ENCODE measurements around the gene INAVA. TPM values are rescaled to one million over a fixed set of nuclear protein-coding genes. Genes with fewer than 3 reads are reported as not detected.
A peak's percentile ranks its signal among the peaks of the same experiment; 100 is the strongest.

Gene INAVA
- total and polyA plus RNA-seq, 10 of the 15 experiments (the other 5 are each of a cell fraction or from before 2014, with no cell fraction given): 3.6 to 15.4 (median 9.5) TPM

DNA sequence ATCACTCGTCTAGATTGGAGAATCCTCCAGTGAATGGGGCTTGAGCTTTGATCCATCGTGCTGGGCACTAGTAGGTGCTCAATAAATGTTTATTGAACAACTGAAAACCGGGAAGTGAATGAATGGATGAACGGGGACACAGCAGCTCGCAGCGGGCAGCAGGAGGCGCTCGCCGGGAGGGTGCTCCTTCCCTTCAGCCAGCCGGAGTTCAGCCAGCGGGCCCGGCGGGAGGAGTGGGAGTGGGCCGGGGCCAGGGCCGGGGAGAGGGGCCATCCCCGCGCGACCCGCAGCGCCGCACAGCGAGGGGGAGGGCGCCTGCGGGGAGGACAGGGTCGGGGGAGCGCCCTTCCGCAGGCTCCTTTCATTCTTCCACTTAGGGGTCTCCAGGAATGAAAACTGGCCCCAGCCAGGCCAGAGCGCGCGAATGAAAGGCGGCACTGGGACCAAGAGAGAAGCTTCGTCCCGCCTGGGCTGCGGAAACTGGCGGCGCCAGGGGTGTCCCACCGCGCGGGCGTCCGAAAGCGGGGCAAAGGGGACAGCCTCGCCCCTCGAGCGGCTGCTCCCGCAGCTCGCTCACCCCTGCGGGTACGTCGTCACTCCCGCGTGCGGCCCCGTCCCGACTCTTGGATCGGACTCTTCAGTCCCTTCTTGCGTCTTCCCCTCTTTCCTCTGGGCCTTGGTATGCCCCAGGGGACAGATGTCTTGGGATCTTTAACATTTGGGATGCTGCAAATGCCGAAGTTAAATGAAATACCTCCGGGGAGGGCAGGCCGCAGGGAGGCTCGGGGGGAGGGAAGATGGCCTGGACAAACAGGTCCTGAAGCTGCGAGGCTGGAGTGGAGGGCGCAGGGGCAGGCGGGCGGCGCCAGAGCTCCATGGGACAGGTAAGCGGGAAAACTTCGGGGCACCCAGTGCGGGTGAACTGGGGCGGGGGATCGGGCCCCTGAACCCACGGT lies 3.6 kb upstream of the INAVA start (continued):
- TF ChIP-seq, protein P1, sequence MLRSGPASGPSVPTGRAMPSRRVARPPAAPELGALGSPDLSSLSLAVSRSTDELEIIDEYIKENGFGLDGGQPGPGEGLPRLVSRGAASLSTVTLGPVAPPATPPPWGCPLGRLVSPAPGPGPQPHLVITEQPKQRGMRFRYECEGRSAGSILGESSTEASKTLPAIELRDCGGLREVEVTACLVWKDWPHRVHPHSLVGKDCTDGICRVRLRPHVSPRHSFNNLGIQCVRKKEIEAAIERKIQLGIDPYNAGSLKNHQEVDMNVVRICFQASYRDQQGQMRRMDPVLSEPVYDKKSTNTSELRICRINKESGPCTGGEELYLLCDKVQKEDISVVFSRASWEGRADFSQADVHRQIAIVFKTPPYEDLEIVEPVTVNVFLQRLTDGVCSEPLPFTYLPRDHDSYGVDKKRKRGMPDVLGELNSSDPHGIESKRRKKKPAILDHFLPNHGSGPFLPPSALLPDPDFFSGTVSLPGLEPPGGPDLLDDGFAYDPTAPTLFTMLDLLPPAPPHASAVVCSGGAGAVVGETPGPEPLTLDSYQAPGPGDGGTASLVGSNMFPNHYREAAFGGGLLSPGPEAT (IDR thresholded peaks at IDR 0.05; ENCODE audit: low read depth): peak; percentile 98
- TF ChIP-seq MEF2A (IDR thresholded peaks at IDR 0.05; ENCODE audit: insufficient read depth, low read depth, low read length) (no peak), SP1 (IDR thresholded peaks at IDR 0.05; ENCODE audit: low read depth, low read length) (no peak), SREBF1 (IDR thresholded peaks at IDR 0.05; ENCODE audit: low read length) (peak; percentile 88), SUZ12 (IDR thresholded peaks at IDR 0.05; ENCODE audit: unreplicated experiment) (no peak), ZZZ3 (IDR thresholded peaks at IDR 0.05; ENCODE audit: control insufficient read depth, insufficient read length, low read depth) (no peak), TARDBP (IDR thresholded peaks at IDR 0.05; ENCODE audit: borderline replicate concordance) (0 out of 2 replicates have a peak, but pooled peaks have one; percentile 40), NFYA (IDR thresholded peaks at IDR 0.05; ENCODE audit: borderline replicate concordance, low read depth, low read length) (no peak), GATAD2B (conservative IDR thresholded peaks at IDR 0.05; ENCODE audit: low read depth) (peak; percentile 80), SRF (IDR thresholded peaks at IDR 0.05; ENCODE audit: low read depth in 2 of 2, low read length in 2 of 2) (no peak), ESRRA (IDR thresholded peaks at IDR 0.05; ENCODE audit: low read length) (no peak), TCF7 (IDR thresholded peaks at IDR 0.05; ENCODE audit: borderline replicate concordance) (no peak), LARP7 (IDR thresholded peaks at IDR 0.05) (peak; percentile 53; the same call in 1 of the 2 replicates), NR2F1 (conservative IDR thresholded peaks at IDR 0.05) (peak; percentile 63; the same call in 1 of the 2 replicates), SMC3 (IDR thresholded peaks at IDR 0.05; ENCODE audit: borderline replicate concordance, low read length) (peak; percentile 28; the same call in 1 of the 2 replicates), MYB (IDR thresholded peaks at IDR 0.05; ENCODE audit: borderline replicate concordance, low read depth, low read length) (no peak), ATF7 (IDR thresholded peaks at IDR 0.05; ENCODE audit: low read depth) (peak; percentile 98), HDAC2 (IDR thresholded peaks at IDR 0.05) (no peak), BHLHE40 (IDR thresholded peaks at IDR 0.05; ENCODE audit: borderline replicate concordance in 1 of 2, low read depth in 2 of 2, low read length in 1 of 2) (peak; percentile 91 to 96), MTA3 (IDR thresholded peaks at IDR 0.05; ENCODE audit: borderline replicate concordance, low read length) (no peak), NR2C2 (IDR thresholded peaks at IDR 0.05; ENCODE audit: borderline replicate concordance, control insufficient read depth, insufficient read length, low read depth) (no peak), SPI1 (IDR thresholded peaks at IDR 0.05; ENCODE audit: borderline replicate concordance, insufficient read depth, low read depth, low read length) (no peak), CBFB (IDR thresholded peaks at IDR 0.05; ENCODE audit: low read depth) (no peak), ZNF274 (IDR thresholded peaks at IDR 0.05; ENCODE audit: insufficient read depth, insufficient read length) (no peak), BCL11A (IDR thresholded peaks at IDR 0.05; ENCODE audit: low read depth, low read length) (no peak), MXI1 (IDR thresholded peaks at IDR 0.05; ENCODE audit: low read depth, low read length) (peak; percentile 11; the same call in 1 of the 2 replicates)
- TF ChIP-seq, protein P2, sequence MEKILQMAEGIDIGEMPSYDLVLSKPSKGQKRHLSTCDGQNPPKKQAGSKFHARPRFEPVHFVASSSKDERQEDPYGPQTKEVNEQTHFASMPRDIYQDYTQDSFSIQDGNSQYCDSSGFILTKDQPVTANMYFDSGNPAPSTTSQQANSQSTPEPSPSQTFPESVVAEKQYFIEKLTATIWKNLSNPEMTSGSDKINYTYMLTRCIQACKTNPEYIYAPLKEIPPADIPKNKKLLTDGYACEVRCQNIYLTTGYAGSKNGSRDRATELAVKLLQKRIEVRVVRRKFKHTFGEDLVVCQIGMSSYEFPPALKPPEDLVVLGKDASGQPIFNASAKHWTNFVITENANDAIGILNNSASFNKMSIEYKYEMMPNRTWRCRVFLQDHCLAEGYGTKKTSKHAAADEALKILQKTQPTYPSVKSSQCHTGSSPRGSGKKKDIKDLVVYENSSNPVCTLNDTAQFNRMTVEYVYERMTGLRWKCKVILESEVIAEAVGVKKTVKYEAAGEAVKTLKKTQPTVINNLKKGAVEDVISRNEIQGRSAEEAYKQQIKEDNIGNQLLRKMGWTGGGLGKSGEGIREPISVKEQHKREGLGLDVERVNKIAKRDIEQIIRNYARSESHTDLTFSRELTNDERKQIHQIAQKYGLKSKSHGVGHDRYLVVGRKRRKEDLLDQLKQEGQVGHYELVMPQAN (conservative IDR thresholded peaks at IDR 0.05): peak; percentile 21; the same call in 1 of the 2 replicates
- TF ChIP-seq, protein P3, sequence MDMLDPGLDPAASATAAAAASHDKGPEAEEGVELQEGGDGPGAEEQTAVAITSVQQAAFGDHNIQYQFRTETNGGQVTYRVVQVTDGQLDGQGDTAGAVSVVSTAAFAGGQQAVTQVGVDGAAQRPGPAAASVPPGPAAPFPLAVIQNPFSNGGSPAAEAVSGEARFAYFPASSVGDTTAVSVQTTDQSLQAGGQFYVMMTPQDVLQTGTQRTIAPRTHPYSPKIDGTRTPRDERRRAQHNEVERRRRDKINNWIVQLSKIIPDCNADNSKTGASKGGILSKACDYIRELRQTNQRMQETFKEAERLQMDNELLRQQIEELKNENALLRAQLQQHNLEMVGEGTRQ (IDR thresholded peaks at IDR 0.05; ENCODE audit: borderline replicate concordance, low read depth, low read length): no peak

Data from GM12878 (cell line).